Breast epithelium (tissue), 4 donors: ENCODE data around the gene MAP3K5. TPM values are rescaled to one million over a fixed set of nuclear protein-coding genes. Genes with fewer than 3 reads are reported as not detected.

Experiments
- DNase-seq, 2 donors: peaks; one replicate each; pipeline ENCODE4 v3.0.0-alpha.2; 2019; ENCODE audit warnings: low spot score in 2 of 2
- H3K27ac ChIP-seq, 2 donors: fragments of 200-600 bp; sonication (generic) in 1 of 2; one replicate each; pipeline ENCODE4 v1.5.1; 2016 to 2019; ENCODE audit warnings: mild to moderate bottlenecking in 1 of 2
- H3K27me3 ChIP-seq, 2 donors: fragments of 200-600 bp; sonication (generic) in 1 of 2; one replicate each; pipeline versions ENCODE4 v1.5.1 to v1.6.0; 2017 to 2019; ENCODE audit warnings: control low read depth in 1 of 2, mild to moderate bottlenecking in 1 of 2
- H3K36me3 ChIP-seq: fragments of 200-600 bp; one replicate; pipeline ENCODE4 v1.5.1; 2019
- H3K4me1 ChIP-seq, 2 donors: fragments of 200-600 bp; sonication (generic); one replicate each; pipeline ENCODE4 v1.5.1; 2016 to 2019; ENCODE audit warnings: control low read depth in 1 of 2
- H3K4me3 ChIP-seq, 3 donors: fragments of 200-600 bp; sonication (generic); 1 replicate in 2 of 3; 2 replicates in 1 of 3; pipeline ENCODE4 v1.5.1; 2016 to 2019; ENCODE audit warnings: mild to moderate bottlenecking in 3 of 3, moderate library complexity in 2 of 3
- H3K9me3 ChIP-seq, 2 donors: fragments of 200-600 bp; sonication (generic) in 1 of 2; one replicate each; pipeline ENCODE4 v1.5.1; 2016 to 2019; ENCODE audit warnings: control low read depth in 1 of 2
- POLR2A ChIP-seq: fragments of 450-650 bp; IDR thresholded peaks from one replicate; pipeline ENCODE4 v1.6.1; 2016; ENCODE audit warnings: antibody characterized with exemption, mild to moderate bottlenecking, moderate library complexity
- POLR2AphosphoS5 ChIP-seq, 3 donors: sonication (generic); formaldehyde crosslinking; IDR thresholded peaks; one replicate each; pipeline ENCODE4 v1.6.1; 2017; ENCODE audit warnings: antibody characterized with exemption in 3 of 3
- intact Hi-C: fragments of 100-400 bp; cut with DNase I; formaldehyde crosslinking; loops from one replicate; pipeline ENCODE4 v1.15.1; 2023; ENCODE audit warnings: low total_unique reads
- total RNA-seq, 3 donors: library from RNA; depleted of rRNA; stranded (reverse); fragments of >200 nt; gene quantifications; one replicate each; pipeline ENCODE4 v1.1.0, GENCODE V29; 2016
- TF ChIP-seq, protein P1 (sequence below), 3 donors: fragments of 450-650 bp; IDR thresholded peaks; one replicate each; pipeline ENCODE4 v1.5.1; 2016 to 2017; ENCODE audit warnings: antibody characterized with exemption in 3 of 3, mild to moderate bottlenecking in 3 of 3, moderate library complexity in 3 of 3

MAP3K5 gene
- total RNA-seq, 3 donors from 2014 or later = 18.6 to 40.0 (median 33.2) TPM

DNA sequence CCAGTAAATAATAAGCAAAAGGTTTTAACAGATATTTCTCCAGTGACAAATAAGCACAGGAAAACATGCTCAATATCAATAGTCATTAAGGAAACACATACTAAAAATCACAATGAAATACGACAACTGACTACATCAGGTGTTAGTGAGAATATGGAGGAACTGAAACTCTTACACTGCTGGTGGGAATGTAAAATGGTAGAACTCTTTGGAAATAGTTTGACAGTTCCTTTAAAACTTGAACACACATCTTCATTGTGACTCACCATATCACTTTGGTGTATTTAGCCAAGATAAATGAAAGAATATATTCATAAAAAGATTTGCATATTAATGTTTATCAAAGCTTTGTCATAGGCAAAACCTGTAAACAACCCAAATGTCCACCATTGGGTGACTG is 11.3 kb upstream of the MAP3K5 start:
- H3K4me3 ChIP-seq = no peak overlapping the region
- intact Hi-C loops = no loop called here
- no peaks in the 10 kb centered on the region for H3K4me1 ChIP-seq
- no peak overlapping the region for H3K27ac ChIP-seq
- H3K27me3 ChIP-seq = no peaks in the 10 kb centered on the region
- DNase-seq = no peak
- no peaks in the 10 kb centered on the region for H3K9me3 ChIP-seq
- no peaks in the 10 kb centered on the region for H3K36me3 ChIP-seq
- TF ChIP-seq, protein P1, sequence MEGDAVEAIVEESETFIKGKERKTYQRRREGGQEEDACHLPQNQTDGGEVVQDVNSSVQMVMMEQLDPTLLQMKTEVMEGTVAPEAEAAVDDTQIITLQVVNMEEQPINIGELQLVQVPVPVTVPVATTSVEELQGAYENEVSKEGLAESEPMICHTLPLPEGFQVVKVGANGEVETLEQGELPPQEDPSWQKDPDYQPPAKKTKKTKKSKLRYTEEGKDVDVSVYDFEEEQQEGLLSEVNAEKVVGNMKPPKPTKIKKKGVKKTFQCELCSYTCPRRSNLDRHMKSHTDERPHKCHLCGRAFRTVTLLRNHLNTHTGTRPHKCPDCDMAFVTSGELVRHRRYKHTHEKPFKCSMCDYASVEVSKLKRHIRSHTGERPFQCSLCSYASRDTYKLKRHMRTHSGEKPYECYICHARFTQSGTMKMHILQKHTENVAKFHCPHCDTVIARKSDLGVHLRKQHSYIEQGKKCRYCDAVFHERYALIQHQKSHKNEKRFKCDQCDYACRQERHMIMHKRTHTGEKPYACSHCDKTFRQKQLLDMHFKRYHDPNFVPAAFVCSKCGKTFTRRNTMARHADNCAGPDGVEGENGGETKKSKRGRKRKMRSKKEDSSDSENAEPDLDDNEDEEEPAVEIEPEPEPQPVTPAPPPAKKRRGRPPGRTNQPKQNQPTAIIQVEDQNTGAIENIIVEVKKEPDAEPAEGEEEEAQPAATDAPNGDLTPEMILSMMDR (IDR thresholded peaks at IDR 0.05) = no peak
- TF ChIP-seq POLR2AphosphoS5 (IDR thresholded peaks at IDR 0.05) = no peak
- TF ChIP-seq POLR2A = no peak

DNA sequence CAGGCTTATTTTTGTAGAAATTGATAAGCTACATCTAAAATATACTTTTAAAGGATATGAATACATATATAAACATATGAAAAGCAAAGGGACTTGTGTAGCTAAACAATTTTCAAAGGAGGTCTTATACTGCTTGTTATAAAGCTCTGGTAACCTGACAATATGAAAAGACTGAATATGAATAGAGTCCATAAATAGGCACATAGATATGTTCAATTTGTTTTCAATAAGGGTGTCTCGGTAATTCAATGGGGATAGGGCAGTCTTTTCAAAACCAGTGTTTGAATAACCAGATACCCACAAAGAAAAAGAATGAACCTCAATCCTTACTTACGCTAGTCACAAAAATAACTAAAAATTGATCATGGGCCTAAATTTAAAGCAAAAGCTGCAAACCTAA is 9.3 kb upstream of the MAP3K5 start:
- H3K36me3 ChIP-seq = no peaks in the 10 kb centered on the region
- H3K27me3 ChIP-seq = no peaks in the 10 kb centered on the region
- H3K4me3 ChIP-seq = no peak overlapping the region
- H3K27ac ChIP-seq = no peak overlapping the region
- DNase-seq = no peak
- intact Hi-C loops = no loop called here
- no peaks in the 10 kb centered on the region for H3K9me3 ChIP-seq
- no peaks in the 10 kb centered on the region for H3K4me1 ChIP-seq
- TF ChIP-seq, protein P1 (IDR thresholded peaks at IDR 0.05) = no peak
- TF ChIP-seq POLR2A (no peak), POLR2AphosphoS5 (IDR thresholded peaks at IDR 0.05) (no peak)

DNA sequence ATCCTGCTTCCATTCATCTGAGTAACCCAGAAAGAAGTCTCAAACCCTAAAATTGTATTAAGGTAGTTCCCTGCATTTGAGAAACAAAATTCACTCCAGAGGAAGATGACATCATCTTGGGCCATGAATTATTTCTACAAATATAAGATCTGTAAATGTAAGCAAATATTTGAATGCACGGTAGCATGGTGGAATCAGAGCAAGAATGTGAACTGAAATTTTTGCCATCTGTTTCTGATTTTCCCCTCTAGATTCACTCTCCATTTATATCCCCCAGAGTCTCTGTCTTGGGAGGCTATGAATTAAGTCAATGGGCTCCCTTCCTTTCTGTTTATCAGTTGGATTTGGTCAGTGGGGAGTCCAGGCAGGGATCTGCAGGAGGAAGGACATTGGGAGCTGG is 5.8 kb upstream of the MAP3K5 start:
- Histone ChIP-seq H3K27ac (no peak overlapping the region), H3K9me3 (no peaks in the 10 kb centered on the region), H3K27me3 (no peaks in the 10 kb centered on the region), H3K4me1 (no peaks in the 10 kb centered on the region), H3K4me3 (no peak overlapping the region), H3K36me3 (no peaks in the 10 kb centered on the region)
- TF ChIP-seq, protein P1 (IDR thresholded peaks at IDR 0.05) = no peak
- TF ChIP-seq POLR2A (no peak), POLR2AphosphoS5 (IDR thresholded peaks at IDR 0.05) (no peak)
- intact Hi-C loops = no loop called here
- DNase-seq = no peak

DNA sequence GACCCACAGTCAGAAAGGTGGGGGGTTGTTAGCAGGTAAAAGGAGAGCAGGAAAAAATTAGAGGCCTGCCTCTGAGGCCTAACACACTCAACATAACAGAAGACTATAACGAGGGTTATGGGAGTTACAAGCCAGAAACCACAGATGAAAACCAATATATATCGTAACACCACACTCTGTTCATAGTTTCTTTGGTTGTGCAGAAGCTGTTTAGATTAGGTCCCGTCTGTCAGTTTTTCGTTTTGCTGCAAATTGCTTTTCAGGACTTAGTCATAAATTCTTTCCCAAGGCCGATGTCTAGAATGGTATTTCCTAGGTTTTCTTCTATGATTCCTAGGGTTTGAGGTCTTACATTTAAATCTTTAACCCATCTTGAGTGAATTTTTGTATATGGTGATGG is 3.7 kb upstream of the MAP3K5 start:
- DNase-seq = no peak
- Histone ChIP-seq H3K4me3 (no peak overlapping the region), H3K27me3 (no peaks in the 10 kb centered on the region), H3K9me3 (no peaks in the 10 kb centered on the region), H3K36me3 (no peaks in the 10 kb centered on the region), H3K4me1 (no peaks in the 10 kb centered on the region), H3K27ac (no peak overlapping the region)
- no peak for TF ChIP-seq POLR2AphosphoS5 (IDR thresholded peaks at IDR 0.05)
- TF ChIP-seq, protein P1 (IDR thresholded peaks at IDR 0.05) = no peak
- TF ChIP-seq POLR2A = no peak
- intact Hi-C loops = no loop called here

DNA sequence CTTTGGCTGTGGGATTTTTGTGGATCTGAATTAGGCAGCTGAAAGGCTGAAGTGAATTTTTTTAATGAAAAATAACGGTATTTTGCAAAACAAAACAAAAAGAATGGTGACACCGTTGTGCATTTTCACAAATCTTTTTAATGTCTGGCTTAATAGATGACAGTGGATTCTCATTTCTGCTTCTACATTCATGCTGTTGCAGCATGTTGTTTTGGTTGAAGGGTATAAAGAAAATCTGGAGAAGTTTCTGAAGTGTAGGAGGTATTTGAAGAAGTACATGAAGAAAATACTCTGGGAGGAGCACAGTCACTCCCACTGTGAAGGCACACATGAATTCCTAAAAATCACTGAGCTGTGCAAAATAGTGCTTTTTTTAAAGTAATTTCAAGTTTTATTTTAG is 3.1 kb upstream of the MAP3K5 start:
- intact Hi-C loops = no loop called here

More for the DNA sequence above, 3.1 kb upstream of the MAP3K5 start:
- no peak for DNase-seq
- TF ChIP-seq, protein P1 (IDR thresholded peaks at IDR 0.05) = no peak
- no peak for TF ChIP-seq POLR2AphosphoS5 (IDR thresholded peaks at IDR 0.05)
- Histone ChIP-seq H3K27me3 (no peaks in the 10 kb centered on the region), H3K4me3 (no peak overlapping the region), H3K4me1 (no peaks in the 10 kb centered on the region), H3K36me3 (no peaks in the 10 kb centered on the region), H3K9me3 (no peaks in the 10 kb centered on the region), H3K27ac (no peak overlapping the region)
